Measurements from ENCODE around the gene NUDT14. TPM values are rescaled to one million over a fixed set of nuclear protein-coding genes. Genes with fewer than 3 reads are reported as not detected.

The NUDT14 gene
- total and polyA plus RNA-seq, 12 donors = 4.1 to 55.8 (median 36.6) TPM

DNA sequence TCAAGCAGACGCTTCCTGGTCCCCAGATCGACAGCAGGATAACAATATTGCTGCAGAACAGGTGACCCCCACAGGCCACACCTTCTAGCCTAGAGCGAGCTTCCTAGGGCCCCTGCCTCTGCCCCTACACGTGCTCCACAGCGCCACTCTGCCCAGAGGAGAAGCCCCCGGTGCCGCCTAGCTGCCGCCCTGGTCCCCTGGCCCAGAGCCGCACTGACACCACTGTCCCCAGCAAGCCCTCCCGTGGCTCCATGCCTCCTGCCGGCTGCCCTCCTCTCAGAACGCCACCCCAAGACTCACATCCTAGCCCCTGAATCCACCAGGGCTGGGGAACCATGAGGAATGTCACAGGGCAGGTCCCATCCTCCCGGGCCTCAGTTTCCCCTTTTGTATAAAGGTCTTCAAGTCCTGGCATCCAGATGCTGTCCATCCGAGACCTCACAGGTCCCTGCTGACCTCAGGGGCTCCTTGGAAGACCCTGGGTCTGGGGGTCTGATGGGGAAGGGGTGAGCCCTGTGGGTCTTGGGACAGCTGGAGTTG lies 43.6 kb downstream of the NUDT14 start:
- TF ChIP-seq CTCF (IDR thresholded peaks at IDR 0.05) (no peak), POLR2A (IDR thresholded peaks at IDR 0.05) (no peak)
- no peak for DNase-seq
- WGBS, 4 donors = 77 to 86% (median 82%) methylated on average over 12 to 14 of the region's 14 CpGs
- intact Hi-C loops (cut with DNase I) = no loop called here
- Histone ChIP-seq H3K36me3 (replicated peaks in 1 of 2) (no peaks in the 10 kb centered on the region), H3K27me3 (peaks cover 5% of the 10 kb centered on the region), H3K9me3 (replicated peaks in 1 of 3) (peaks cover 0 to 6% (median 0%) of the 10 kb centered on the region in 3 donors), H3K4me1 (replicated peaks in 1 of 2) (no peaks in the 10 kb centered on the region), H3K4me3 (no peak overlapping the region), H3K27ac (no peak overlapping the region)

DNA sequence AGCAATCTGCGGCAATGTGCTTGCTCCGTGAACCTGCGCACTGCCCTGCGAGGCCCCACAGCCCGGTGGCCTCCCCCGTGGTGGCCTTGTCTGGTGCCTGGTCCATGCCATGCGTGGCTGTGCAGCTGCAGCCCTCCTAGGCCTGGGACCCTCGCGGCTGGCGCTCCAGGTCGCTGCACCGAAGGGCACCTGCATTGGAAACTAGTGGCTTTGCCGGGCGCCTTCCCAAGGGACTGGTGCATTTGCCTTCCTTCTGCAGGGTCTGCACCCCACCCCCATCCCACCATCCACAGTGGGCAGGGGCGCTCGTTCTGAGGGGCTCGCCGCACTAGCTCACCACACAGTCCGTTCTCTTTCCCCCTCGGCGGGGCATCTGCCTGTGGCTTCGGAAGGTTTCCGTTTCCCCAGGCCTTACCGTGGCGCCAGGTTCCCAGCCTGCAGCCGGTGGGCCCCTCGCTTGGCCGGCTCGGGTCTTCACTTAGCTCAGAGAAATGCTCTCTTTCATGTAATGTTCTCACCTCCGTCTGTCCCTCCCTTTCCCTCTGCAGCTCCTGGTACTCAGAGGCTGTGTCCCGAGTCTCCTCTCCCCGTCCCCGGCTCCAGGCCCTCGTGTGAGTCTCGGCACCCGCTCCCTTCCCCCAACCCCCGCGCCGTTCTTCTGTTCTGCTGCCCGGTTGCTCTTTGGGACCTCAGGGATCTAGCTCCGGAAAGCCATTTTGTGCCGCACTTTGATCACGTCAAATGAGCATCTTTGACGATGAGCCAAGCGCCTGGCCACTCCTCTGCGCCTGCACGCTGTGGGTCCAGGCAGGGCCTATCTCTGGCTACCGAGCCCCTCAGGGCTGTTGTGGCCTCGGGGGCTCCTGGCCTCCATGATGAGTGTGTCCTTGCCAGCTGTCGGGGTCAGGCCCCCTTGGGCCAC lies 44.5 kb downstream of the NUDT14 start:
- DNase-seq = peak in 1 of 7 donors; percentile 5
- intact Hi-C loops (cut with DNase I) = no loop called here

GRCh38 chr14:105135700-105136395 lies 45.3 kb downstream of the NUDT14 start:
- intact Hi-C loops (cut with DNase I) = no loop called here
- peaks cover 5% of the 10 kb centered on the region for H3K27me3 ChIP-seq
- no peaks in the 10 kb centered on the region for H3K4me1 ChIP-seq (replicated peaks in 1 of 2)
- 83 to 91% (median 86%) methylated on average over 14 of the region's 14 CpGs for WGBS, 4 donors
- H3K36me3 ChIP-seq (replicated peaks in 1 of 2) = no peaks in the 10 kb centered on the region
- no peak overlapping the region for H3K4me3 ChIP-seq
- no peak for TF ChIP-seq CTCF (IDR thresholded peaks at IDR 0.05)
- TF ChIP-seq POLR2A (IDR thresholded peaks at IDR 0.05) = no peak
- no peak overlapping the region for H3K27ac ChIP-seq
- peaks cover 0 to 6% (median 0%) of the 10 kb centered on the region in 3 donors for H3K9me3 ChIP-seq (replicated peaks in 1 of 3)
- no peak for DNase-seq

More for the DNA sequence above, 44.5 kb downstream of the NUDT14 start:
- TF ChIP-seq POLR2A (IDR thresholded peaks at IDR 0.05) (no peak), CTCF (IDR thresholded peaks at IDR 0.05) (no peak)
- H3K4me1 ChIP-seq (replicated peaks in 1 of 2) = no peaks in the 10 kb centered on the region
- no peak overlapping the region for H3K4me3 ChIP-seq
- H3K27ac ChIP-seq = no peak overlapping the region
- no peaks in the 10 kb centered on the region for H3K36me3 ChIP-seq (replicated peaks in 1 of 2)
- WGBS, 4 donors = 74 to 79% (median 75%) methylated on average over 26 to 50 of the region's 50 CpGs
- peaks cover 0 to 6% (median 0%) of the 10 kb centered on the region in 3 donors for H3K9me3 ChIP-seq (replicated peaks in 1 of 3)
- H3K27me3 ChIP-seq = peaks cover 5% of the 10 kb centered on the region
